ENCODE measurements around the gene SHISA5.

- TF ChIP-seq CTCF (IDR thresholded peaks at IDR 0.05) (no peak), POLR2A (IDR thresholded peaks at IDR 0.05) (no peak)
Observed at GRCh38 chr3:48511551-48511950, 7.6 kb upstream of the SHISA5 start.
